Muscle layer of colon (tissue), 2 donors: ENCODE data around the gene ZNF292.
A peak's percentile ranks its signal among the peaks of the same experiment; 100 is the strongest.
"Not testable (repeated sequence)": the region's sequence is repeated elsewhere in the genome, so short reads cannot be mapped to it uniquely, and the experiment has no call there.

Source experiments
- H3K27ac ChIP-seq: one replicate; pipeline ENCODE4 v1.7.0; 2013; ENCODE audit warnings: low read depth, mild to moderate bottlenecking, low read length, moderate library complexity
- H3K27me3 ChIP-seq, 2 donors: one replicate each; pipeline ENCODE4 v1.7.0; 2013; ENCODE audit warnings: low read length in 2 of 2, mild to moderate bottlenecking in 2 of 2; ENCODE audit not compliant: insufficient read depth in 2 of 2, control insufficient read depth in 1 of 2
- H3K36me3 ChIP-seq: one replicate; pipeline ENCODE4 v1.7.0; 2013; ENCODE audit warnings: mild to moderate bottlenecking, low read length; ENCODE audit not compliant: insufficient read depth
- H3K4me1 ChIP-seq: one replicate; pipeline ENCODE4 v1.7.0; 2013; ENCODE audit warnings: mild to moderate bottlenecking, low read length; ENCODE audit not compliant: insufficient read depth
- H3K4me3 ChIP-seq, 2 donors: one replicate each; pipeline ENCODE4 v1.7.0; 2013; ENCODE audit warnings: low read length in 2 of 2, low read depth in 1 of 2, mild to moderate bottlenecking in 1 of 2, moderate library complexity in 1 of 2
- H3K9ac ChIP-seq: one replicate; pipeline ENCODE4 v1.7.0; 2013; ENCODE audit warnings: low read length
- H3K9me3 ChIP-seq: one replicate; pipeline ENCODE4 v1.7.0; 2013; ENCODE audit warnings: mild to moderate bottlenecking, low read length
- donor health status: abdominal sarcoma.
- donor health status: Adenocarcinoma of cecum.

The ZNF292 gene

DNA sequence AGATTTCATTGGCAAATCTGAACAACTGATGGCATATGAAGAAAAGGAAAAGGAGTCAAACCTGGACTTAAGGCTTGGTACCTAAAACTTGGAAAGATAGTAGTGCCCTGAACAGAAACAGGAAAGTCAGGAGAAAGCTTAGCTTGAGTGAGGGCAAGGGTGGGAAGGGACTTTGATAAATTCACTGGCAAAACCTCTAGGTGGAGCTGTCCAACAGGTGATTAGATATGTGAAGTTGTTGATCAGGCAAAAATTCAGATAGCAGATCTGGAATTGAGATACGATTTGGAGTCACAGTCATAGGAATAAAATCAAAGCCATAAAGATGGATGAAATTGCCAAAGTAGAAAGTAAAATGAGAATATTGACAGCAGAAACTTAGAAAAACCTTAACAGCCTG is 16.1 kb upstream of the ZNF292 start:
- H3K4me3 ChIP-seq: no peak overlapping the region
- no peaks in the 10 kb centered on the region for H3K4me1 ChIP-seq
- no peak overlapping the region for H3K9ac ChIP-seq
- no peaks in the 10 kb centered on the region for H3K27me3 ChIP-seq
- no peaks in the 10 kb centered on the region for H3K36me3 ChIP-seq
- no peak overlapping the region for H3K27ac ChIP-seq
- H3K9me3 ChIP-seq: no peaks in the 10 kb centered on the region

DNA sequence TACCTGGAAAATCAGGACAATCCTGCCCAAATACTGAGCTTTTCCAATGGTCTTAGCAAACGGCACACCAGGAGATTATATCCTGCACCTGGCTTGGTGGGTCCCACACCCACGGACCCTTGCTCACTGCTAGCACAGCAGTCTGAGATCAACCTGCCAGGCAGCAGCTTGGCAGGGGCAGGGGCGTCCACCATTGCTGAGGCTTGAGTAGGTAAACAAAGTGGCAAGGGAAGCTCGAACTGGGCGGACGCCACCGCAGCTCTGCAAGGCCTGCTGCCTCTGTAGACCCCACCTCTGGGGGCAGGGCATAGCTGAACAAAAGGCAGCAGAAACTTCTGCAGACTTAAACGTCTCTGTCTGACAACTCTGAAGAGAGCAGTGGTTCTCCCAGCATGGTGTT is 15.4 kb upstream of the ZNF292 start:
- not testable (repeated sequence) for H3K9ac ChIP-seq, H3K36me3 ChIP-seq, H3K4me1 ChIP-seq, H3K27me3 ChIP-seq, H3K4me3 ChIP-seq, H3K27ac ChIP-seq, H3K9me3 ChIP-seq

DNA sequence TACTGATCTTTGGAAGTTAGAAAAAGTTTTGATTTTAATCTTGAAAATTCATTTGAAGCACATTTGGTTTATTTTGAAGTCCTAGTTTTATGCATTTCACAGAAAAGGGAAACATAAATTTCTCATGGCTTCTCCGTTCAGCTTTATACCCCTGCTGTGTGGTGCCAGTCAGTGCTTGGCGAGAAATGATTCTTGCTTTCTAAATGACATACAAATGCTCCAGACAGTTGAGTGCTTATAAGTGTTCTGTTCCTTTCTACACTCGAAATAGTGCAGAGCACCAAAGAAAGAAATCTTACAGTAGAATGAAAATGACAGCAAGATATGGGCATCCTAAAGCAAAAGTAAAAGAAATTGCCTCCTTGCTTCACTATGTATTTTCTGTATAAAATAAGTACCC is 9.0 kb upstream of the ZNF292 start:
- Histone ChIP-seq H3K27me3 (no peaks in the 10 kb centered on the region), H3K4me1 (no peaks in the 10 kb centered on the region), H3K9me3 (no peaks in the 10 kb centered on the region), H3K9ac (no peak overlapping the region), H3K4me3 (no peak overlapping the region), H3K27ac (no peak overlapping the region), H3K36me3 (no peaks in the 10 kb centered on the region)

DNA sequence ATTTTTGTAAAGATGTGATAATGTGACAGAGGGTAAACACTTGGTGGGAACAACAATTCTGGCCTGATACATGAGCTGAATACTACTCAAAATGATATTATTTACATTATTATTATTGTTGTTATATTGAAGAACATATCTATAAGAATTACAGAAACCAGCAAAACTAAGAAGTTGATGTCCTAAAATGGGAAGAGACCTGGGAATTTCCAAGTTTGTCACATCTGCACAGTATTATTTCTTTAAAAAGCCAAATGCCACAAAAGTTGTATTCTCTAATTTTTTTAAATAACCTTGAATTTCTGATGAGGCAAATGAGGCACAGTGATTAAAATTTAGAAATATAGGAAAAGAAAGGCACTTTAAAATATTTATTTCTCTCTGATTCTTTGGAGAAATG is 5.0 kb upstream of the ZNF292 start:
- Histone ChIP-seq H3K4me3 (no peak overlapping the region), H3K27me3 (no peaks in the 10 kb centered on the region), H3K27ac (no peak overlapping the region)

GRCh38 chr6:87151471-87151780 is 3.9 kb upstream of the ZNF292 start:
- H3K27ac ChIP-seq: peak overlapping the region; percentile 79
- peak overlapping the region; percentile 81 for H3K9ac ChIP-seq
- no peaks in the 10 kb centered on the region for H3K9me3 ChIP-seq

More for the DNA sequence above, 5.0 kb upstream of the ZNF292 start:
- H3K36me3 ChIP-seq: no peaks in the 10 kb centered on the region
- H3K9me3 ChIP-seq: no peaks in the 10 kb centered on the region
- peaks cover 17% of the 10 kb centered on the region for H3K4me1 ChIP-seq
- no peak overlapping the region for H3K9ac ChIP-seq

DNA sequence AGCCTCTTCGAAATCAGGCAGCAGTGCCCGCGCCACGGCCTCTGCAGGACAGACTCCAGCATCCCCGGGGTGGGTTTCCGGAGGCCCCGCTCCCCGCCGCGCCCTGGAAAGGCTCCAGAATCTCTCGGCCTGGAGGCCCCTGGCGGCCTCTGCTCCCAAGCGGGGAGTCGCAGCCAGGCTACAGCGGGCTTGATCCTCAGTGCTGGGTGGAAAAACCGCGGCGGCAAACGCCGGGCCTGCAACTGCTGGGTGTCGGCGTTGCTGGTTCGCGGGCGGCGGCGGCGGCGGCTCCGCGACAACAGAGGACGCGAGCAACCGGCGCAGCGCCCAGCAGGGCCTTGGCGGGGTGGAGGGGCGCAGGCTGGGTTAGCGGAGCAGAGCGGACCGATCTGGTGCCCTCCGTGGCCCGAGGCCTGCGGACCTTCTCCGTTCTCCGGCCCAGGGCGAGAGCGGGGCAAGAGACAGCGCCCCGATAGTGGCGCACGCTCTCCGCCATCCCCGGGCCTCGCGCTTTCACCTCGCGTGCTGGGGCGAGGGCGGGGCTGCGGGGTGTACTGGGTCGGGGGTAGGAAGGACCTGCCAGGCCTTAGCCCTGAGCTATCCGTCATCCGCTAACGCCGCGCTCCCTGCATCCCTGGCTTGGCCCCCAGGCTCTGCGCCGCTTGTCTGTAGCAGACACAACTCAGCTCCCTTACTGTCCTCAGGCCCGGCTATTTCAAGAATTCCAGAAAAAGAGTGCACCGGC is 3.4 kb upstream of the ZNF292 start:
- peak overlapping the region; percentile 81 for H3K9ac ChIP-seq
- no peaks in the 10 kb centered on the region for H3K9me3 ChIP-seq
- no peaks in the 10 kb centered on the region for H3K36me3 ChIP-seq
- H3K27me3 ChIP-seq: no peaks in the 10 kb centered on the region
- H3K27ac ChIP-seq: peak overlapping the region; percentile 79
- H3K4me3 ChIP-seq: peak overlapping the region; percentile 58 to 65
- peaks cover 25% of the 10 kb centered on the region for H3K4me1 ChIP-seq

More at GRCh38 chr6:87151471-87151780, 3.9 kb upstream of the ZNF292 start:
- H3K4me3 ChIP-seq: peak overlapping the region; percentile 58 to 65
- H3K27me3 ChIP-seq: no peaks in the 10 kb centered on the region
- peaks cover 19% of the 10 kb centered on the region for H3K4me1 ChIP-seq
- no peaks in the 10 kb centered on the region for H3K36me3 ChIP-seq

DNA sequence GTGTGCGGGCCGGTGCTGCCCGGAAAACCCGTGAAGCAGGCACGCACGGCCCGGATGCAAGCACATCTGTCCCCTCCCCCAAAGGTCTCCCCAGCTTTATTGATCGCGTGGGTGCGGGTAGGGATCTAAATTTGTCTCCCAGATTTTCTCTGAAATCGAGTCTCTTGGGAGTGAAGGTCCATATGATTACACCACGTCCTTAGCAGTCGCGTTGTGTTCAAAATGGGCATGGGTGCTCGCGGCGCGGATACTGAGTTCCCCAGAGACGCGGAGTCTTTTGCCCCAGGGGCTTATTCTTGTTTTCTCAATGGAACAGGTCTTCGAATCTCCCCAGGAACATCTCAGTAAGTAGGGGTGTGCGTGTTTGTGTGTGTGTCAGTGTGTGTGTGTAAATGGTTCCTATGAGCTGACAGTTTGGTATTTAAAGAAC is 2.8 kb upstream of the ZNF292 start:
- Histone ChIP-seq H3K36me3 (no peaks in the 10 kb centered on the region), H3K27ac (peak overlapping the region; percentile 79), H3K27me3 (no peaks in the 10 kb centered on the region), H3K9me3 (no peaks in the 10 kb centered on the region), H3K4me1 (peaks cover 26% of the 10 kb centered on the region), H3K9ac (peak overlapping the region; percentile 73), H3K4me3 (peak overlapping the region; percentile 58 to 65)

- peak overlapping the region; percentile 77 to 97 for H3K4me3 ChIP-seq
- H3K4me1 ChIP-seq: peaks cover 26% of the 10 kb centered on the region
- H3K27ac ChIP-seq: peak overlapping the region; percentile 98
- H3K36me3 ChIP-seq: no peaks in the 10 kb centered on the region
- H3K27me3 ChIP-seq: no peaks in the 10 kb centered on the region
- peak overlapping the region; percentile 89 for H3K9ac ChIP-seq
- H3K9me3 ChIP-seq: no peaks in the 10 kb centered on the region
Measured at GRCh38 chr6:87154641-87154992, 748 bp upstream of the ZNF292 start.

- H3K27ac ChIP-seq: peak overlapping the region; percentile 98
- H3K4me1 ChIP-seq: peaks cover 26% of the 10 kb centered on the region
- peak overlapping the region; percentile 77 to 97 for H3K4me3 ChIP-seq
- H3K9ac ChIP-seq: peak overlapping the region; percentile 77
- no peaks in the 10 kb centered on the region for H3K9me3 ChIP-seq
- H3K36me3 ChIP-seq: no peaks in the 10 kb centered on the region
- no peaks in the 10 kb centered on the region for H3K27me3 ChIP-seq
Measured at GRCh38 chr6:87155842-87156815, 764 bp downstream of the ZNF292 start.

DNA sequence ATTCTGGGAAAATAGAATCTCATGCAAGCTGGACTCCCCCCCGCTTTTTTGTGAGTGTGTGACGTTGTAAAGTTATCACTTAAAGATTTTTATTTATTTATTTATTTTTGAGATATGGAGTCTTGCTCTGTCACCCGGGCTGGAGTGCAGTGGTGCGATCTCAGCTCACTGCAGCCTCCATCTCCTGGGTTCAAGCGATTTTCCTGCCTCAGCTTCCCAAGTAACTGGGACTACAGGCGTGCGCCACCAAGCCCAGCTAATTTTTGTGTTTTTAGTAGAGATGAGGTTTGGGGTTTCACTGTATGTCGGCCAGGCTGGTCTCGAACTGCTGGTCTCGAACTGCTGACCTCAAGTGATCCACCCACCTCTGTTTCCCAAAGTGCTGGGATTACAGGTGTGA is 2.2 kb downstream of the ZNF292 start:
- not testable (repeated sequence) for H3K27me3 ChIP-seq, H3K27ac ChIP-seq, H3K4me3 ChIP-seq, H3K9ac ChIP-seq, H3K9me3 ChIP-seq, H3K36me3 ChIP-seq
- peaks cover 30% of the 10 kb centered on the region for H3K4me1 ChIP-seq

- Histone ChIP-seq H3K4me3 (no peak overlapping the region), H3K4me1 (peaks cover 20% of the 10 kb centered on the region)
Measured at GRCh38 chr6:87161299-87161698, 5.9 kb downstream of the ZNF292 start.

More at GRCh38 chr6:87161299-87161698, 5.9 kb downstream of the ZNF292 start:
- H3K36me3 ChIP-seq: no peaks in the 10 kb centered on the region
- no peak overlapping the region for H3K9ac ChIP-seq
- H3K27ac ChIP-seq: no peak overlapping the region
- H3K27me3 ChIP-seq: no peaks in the 10 kb centered on the region
- H3K9me3 ChIP-seq: no peaks in the 10 kb centered on the region
